ENCODE measurements around the gene RAI14. TPM values are rescaled to one million over a fixed set of nuclear protein-coding genes. Genes with fewer than 3 reads are reported as not detected.

Gene RAI14
- total RNA-seq: 6.7 TPM
- long read RNA-seq, partial matches to known transcripts: 0 of 2 reads
- long read RNA-seq, other reads (novel, unspliced or antisense): 0 of 2 reads

DNA sequence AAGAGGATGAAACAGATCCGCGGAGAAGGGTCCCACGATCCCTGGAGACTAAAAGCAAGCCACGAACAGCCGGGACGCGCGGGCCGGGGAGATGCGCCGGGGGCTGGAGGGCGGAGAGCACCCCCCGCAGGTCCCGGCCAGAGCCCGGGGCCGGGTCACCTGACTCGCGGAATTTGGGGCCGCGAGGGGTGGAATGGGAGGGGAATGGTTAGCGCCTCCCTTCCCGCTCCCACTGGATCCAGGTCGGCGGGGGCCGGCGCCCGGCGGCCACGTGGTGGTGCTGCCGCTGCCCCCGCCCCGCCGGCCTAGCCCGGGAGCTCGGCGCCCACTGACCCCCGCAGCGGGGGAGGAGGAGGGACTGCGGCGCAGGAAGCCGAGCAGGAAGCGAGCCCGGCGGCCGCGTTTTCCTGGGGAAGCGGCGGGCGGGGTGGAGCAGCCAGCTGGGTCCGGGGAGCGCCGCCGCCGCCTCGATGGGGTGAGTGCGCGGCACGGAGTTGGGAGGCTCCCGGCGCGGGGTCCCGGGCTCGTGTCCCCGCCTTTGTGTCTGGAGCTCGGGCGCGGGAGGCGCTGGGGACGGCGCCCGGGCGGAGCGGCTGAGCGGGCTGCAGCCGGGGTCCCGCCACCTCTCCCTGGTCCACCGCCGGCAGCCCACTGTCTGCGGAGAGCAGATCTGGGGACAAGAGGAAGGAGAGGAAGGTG, at the start of gene RAI14:
RAI14 (plus strand) TSS at position 328 of the 699 bp plus-strand sequence. CDS start 30,592 bp downstream, outside the sequence.
- intact Hi-C loops (cut with DNase I): loop anchor here (10.0 kb wide), 1 partner anchor 239 kb away; no protein-coding TSS in a partner anchor
- ATAC-seq (peak; percentile 92), DNase-seq (ENCODE audit: missing footprints) (peak; percentile 77)

DNA sequence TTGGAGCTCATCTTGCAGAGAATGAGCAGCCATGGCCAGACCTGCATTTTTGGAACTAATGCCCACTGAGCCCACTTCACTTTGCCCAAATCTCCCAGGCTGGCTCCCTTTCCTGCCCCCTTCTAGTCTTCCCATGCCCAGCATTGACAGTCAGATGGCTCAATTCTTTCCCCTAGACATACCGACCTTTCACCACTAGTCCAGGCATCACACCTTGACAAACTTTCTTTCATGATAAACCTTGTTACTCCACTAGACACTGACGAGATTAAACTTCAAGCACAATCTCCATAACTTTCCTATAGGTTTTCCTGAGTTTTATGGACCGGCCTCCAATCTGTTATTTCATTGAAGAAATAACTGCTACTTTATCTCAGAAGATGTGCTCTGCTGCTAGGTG, 47.8 kb upstream of the RAI14 start:
- no peak for DNase-seq (ENCODE audit: missing footprints)
- intact Hi-C loops (cut with DNase I): no loop called here
- no peak for ATAC-seq

- no peak for DNase-seq (ENCODE audit: missing footprints)
- intact Hi-C loops (cut with DNase I): no loop called here
- ATAC-seq: peak; percentile 16
Measured at GRCh38 chr5:34608859-34609648, 47.1 kb upstream of the RAI14 start.

- DNase-seq (ENCODE audit: missing footprints) (no peak), ATAC-seq (no peak)
- intact Hi-C loops (cut with DNase I): no loop called here
Measured at GRCh38 chr5:34609951-34610441, 46.1 kb upstream of the RAI14 start.

DNA sequence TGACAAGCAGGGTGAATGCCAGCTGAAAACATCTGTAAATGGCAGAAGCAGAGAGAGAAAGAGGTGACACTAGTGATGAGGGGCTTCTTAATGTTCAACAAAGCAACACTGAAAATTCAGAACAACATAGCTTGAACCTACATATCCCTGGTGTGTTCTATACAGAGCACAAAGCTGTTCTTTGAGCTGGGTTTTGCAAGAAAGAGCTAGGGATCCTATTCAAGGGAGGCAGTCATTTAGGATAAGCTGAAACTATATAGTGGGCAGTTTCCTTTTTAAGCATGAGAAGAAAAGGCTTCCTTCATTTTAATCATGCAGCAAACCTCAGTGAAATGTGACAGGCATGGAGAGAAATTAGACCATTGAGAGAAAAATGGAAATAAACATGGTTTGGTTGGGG, 45.6 kb upstream of the RAI14 start:
- no peak for DNase-seq (ENCODE audit: missing footprints)
- intact Hi-C loops (cut with DNase I): no loop called here

DNA sequence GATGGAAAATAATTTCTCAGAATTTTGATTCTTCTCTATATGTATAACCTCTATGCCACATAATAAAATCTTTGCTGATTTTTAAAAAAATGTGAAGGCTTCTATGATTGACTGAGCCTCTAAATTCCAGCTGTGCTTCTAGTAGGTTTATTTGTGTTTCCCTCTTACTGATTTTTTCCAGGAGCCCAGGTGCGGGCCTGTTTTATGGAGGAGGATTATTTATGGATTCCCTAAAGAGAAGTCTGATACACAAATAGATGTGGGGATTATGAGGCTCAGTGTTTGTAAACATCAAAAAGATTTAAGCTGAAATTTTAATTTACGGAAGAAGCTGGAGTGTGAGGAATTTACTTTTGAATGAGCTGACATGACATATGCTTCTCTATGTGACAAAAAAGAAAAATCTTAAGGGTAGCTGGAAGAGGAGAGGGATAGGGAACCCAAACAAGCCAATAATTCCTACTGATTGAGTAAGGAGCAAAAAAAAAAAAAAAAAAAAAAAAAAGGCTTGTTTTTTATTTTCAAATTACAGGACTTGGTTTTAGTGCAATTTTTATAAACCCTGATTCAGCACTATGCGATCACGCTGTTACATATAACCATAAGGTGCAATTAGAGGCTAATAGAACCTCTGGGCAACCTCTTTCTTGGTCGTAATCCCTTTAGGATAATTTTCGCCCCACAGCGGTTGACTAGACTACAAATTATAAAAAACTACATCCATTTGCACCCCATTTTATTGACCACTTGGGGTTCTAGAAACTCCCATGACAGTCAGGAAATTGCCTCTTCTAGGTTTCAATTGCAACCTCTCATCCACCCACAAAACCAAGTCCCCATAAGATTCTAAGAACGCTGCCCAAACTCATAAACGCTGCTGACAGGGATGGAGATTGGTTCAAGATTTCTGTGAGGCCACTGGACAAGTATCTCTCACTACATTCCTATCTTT, 44.4 kb upstream of the RAI14 start:
- intact Hi-C loops (cut with DNase I): no loop called here
- DNase-seq (ENCODE audit: missing footprints) (no peak), ATAC-seq (no peak)

More for the DNA sequence above, 45.6 kb upstream of the RAI14 start:
- no peak for ATAC-seq

GRCh38 chr5:34616651-34617050, 39.5 kb upstream of the RAI14 start:
- intact Hi-C loops (cut with DNase I): no loop called here
- no peak for DNase-seq (ENCODE audit: missing footprints)
- ATAC-seq: no peak

GRCh38 chr5:34618371-34619065, 37.6 kb upstream of the RAI14 start:
- no peak for ATAC-seq
- intact Hi-C loops (cut with DNase I): no loop called here
- DNase-seq (ENCODE audit: missing footprints): no peak

GRCh38 chr5:34620185-34620584, 35.9 kb upstream of the RAI14 start:
- DNase-seq (ENCODE audit: missing footprints) (no peak), ATAC-seq (no peak)
- intact Hi-C loops (cut with DNase I): no loop called here

DNA sequence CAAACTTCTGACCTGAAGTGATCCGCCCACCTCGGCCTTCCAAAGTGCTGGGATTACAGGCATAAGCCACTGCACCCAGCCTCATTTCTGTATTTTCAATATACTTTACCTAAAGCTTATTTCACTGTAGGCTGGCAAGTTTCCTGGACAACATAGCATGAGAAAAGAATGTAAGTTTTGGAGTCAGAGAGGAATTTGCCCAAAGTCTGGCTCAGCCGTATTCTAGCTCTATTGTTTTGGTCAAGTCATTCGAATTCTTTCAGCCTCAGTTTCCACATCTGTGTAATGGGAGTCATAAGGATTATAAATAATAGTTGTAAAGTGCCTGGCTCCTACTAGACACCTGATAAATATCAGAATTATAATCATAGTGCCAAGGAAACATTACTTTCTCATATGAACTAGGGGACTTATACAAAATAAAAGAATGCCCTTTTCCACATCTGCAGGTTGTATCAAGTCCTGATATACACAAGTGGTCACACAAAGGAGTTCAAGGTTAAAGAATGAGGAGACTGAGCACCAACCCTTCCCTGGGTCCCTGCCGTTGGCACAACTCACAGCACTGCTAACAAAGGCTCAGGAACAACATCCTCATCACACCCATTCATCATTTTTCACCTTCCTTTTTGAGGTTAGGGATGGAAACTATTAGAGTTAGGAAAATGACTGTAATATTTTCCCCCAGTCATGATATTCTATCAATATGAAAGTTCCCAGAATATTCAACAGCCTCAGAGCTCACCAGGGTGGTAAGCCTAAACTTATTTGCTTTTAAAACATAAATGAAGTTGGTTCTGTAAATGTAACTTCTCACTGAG, 34.6 kb upstream of the RAI14 start:
- no peak for ATAC-seq
- no peak for DNase-seq (ENCODE audit: missing footprints)
- intact Hi-C loops (cut with DNase I): no loop called here

GRCh38 chr5:34622098-34622400, 34.1 kb upstream of the RAI14 start:
- DNase-seq (ENCODE audit: missing footprints) (no peak), ATAC-seq (no peak)
- intact Hi-C loops (cut with DNase I): no loop called here

- ATAC-seq (no peak), DNase-seq (ENCODE audit: missing footprints) (no peak)
- intact Hi-C loops (cut with DNase I): no loop called here
Measured at GRCh38 chr5:34624691-34625090, 31.4 kb upstream of the RAI14 start.

- DNase-seq (ENCODE audit: missing footprints) (no peak), ATAC-seq (no peak)
- intact Hi-C loops (cut with DNase I): no loop called here
Measured at GRCh38 chr5:34625246-34625645, 30.9 kb upstream of the RAI14 start.

GRCh38 chr5:34626036-34626435, 30.1 kb upstream of the RAI14 start:
- intact Hi-C loops (cut with DNase I): no loop called here
- ATAC-seq (no peak), DNase-seq (ENCODE audit: missing footprints) (no peak)

- intact Hi-C loops (cut with DNase I): no loop called here
- no peak for DNase-seq (ENCODE audit: missing footprints)
- no peak for ATAC-seq
Measured at GRCh38 chr5:34626751-34627150, 29.4 kb upstream of the RAI14 start.

DNA sequence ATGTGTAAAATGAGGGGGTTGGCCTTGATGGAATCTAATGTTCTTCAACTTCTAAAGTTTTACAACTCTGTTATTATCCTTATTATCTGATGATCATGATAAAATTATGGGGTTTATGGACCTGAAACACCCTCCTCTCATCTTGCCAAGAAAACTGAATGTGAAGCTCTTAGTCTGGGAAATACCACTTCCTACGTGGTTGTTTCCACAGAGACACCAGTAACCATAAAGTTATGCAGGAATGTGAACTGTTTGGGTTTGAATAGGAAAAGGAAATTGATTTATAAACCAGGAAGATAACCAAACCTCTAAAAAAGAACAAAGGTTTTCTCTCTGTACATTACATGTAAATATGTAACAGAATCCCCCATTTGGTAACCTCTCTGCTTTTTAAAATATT, 28.3 kb upstream of the RAI14 start:
- intact Hi-C loops (cut with DNase I): no loop called here
- no peak for DNase-seq (ENCODE audit: missing footprints)
- no peak for ATAC-seq

GRCh38 chr5:34628373-34628772, 27.8 kb upstream of the RAI14 start:
- intact Hi-C loops (cut with DNase I): no loop called here
- ATAC-seq: no peak
- no peak for DNase-seq (ENCODE audit: missing footprints)

- no peak for ATAC-seq
- DNase-seq (ENCODE audit: missing footprints): no peak
- intact Hi-C loops (cut with DNase I): no loop called here
Measured at GRCh38 chr5:34630596-34630995, 25.5 kb upstream of the RAI14 start.
